ENCODE measurements around the gene ELOVL3.

Gene ELOVL3

GRCh38 chr10:102230861-102231356 lies 4.8 kb downstream of the ELOVL3 start:
- H3K36me3 ChIP-seq (replicated peaks in 1 of 2; ENCODE audit: control insufficient read depth in 2 of 2, insufficient read depth in 2 of 2, low read length in 2 of 2), result no peaks in the 10 kb centered on the region
- H2BK15ac ChIP-seq (ENCODE audit: low read length), result peak overlapping the region; percentile 49
- H2BK120ac ChIP-seq (ENCODE audit: low read depth, low read length), result no peak overlapping the region
- peak overlapping the region; percentile 75 for H3K9ac ChIP-seq (ENCODE audit: low read depth, low read length, poor library complexity)
- H3K14ac ChIP-seq (ENCODE audit: low read length), result no peak overlapping the region
- peak overlapping the region; percentile 71 for H2AK5ac ChIP-seq (ENCODE audit: low read depth, low read length)
- no peak for DNase-seq (ENCODE audit: low spot score)
- H2BK12ac ChIP-seq (ENCODE audit: low read length), result no peak overlapping the region
- peak overlapping the region; percentile 96 for H3K4me2 ChIP-seq (ENCODE audit: insufficient read depth, low read length, poor library complexity, severe bottlenecking)
- no peak overlapping the region for H4K91ac ChIP-seq (ENCODE audit: low read depth, low read length, poor library complexity)
- H3K4me3 ChIP-seq (ENCODE audit: low read length in 2 of 2), result peak overlapping the region; percentile 31 to 74
- H2AFZ ChIP-seq (ENCODE audit: low read length), result peak overlapping the region; percentile 94
- peaks cover 6 to 9% of the 10 kb centered on the region in 2 donors for H3K4me1 ChIP-seq (ENCODE audit: control insufficient read depth in 2 of 2, insufficient read depth in 1 of 2, low read depth in 1 of 2, low read length in 2 of 2)
- no CpG with 5 or more reads among the region's 52 CpGs for WGBS, 2 donors (ENCODE audit: extremely low coverage in 2 of 2, insufficient read length in 2 of 2, insufficient replicate concordance in 1 of 2)
- H3K18ac ChIP-seq (ENCODE audit: low read length), result peak overlapping the region; percentile 95
- H2BK5ac ChIP-seq (ENCODE audit: low read length), result peak overlapping the region; percentile 82
- H3K23ac ChIP-seq (ENCODE audit: low read depth, low read length, poor library complexity), result peak overlapping the region; percentile 62
- H3K27me3 ChIP-seq (ENCODE audit: control insufficient read depth in 3 of 3, insufficient read depth in 3 of 3, low read depth in 1 of 3, low read length in 3 of 3), result peaks cover 16 to 89% (median 74%) of the 10 kb centered on the region in 3 experiments
- H3K79me1 ChIP-seq (ENCODE audit: low read depth, low read length), result no peaks in the 10 kb centered on the region
- H3K27ac ChIP-seq (replicated peaks; ENCODE audit: low read length), result no peak overlapping the region
- peaks cover 0 to 3% of the 10 kb centered on the region in 2 donors for H3K9me3 ChIP-seq (replicated peaks in 1 of 2; ENCODE audit: control insufficient read depth in 2 of 2, insufficient read depth in 1 of 2, low read depth in 1 of 2, low read length in 2 of 2)
- no peak overlapping the region for H4K8ac ChIP-seq (ENCODE audit: low read depth, low read length)
- H3K4ac ChIP-seq (ENCODE audit: low read length), result no peak overlapping the region

- Histone ChIP-seq H3K36me3 (replicated peaks in 1 of 2; ENCODE audit: control insufficient read depth in 2 of 2, insufficient read depth in 2 of 2, low read length in 2 of 2) (no peaks in the 10 kb centered on the region), H3K27me3 (ENCODE audit: control insufficient read depth in 3 of 3, insufficient read depth in 3 of 3, low read depth in 1 of 3, low read length in 3 of 3) (peaks cover 15 to 92% (median 72%) of the 10 kb centered on the region in 3 experiments), H3K79me1 (ENCODE audit: low read depth, low read length) (no peaks in the 10 kb centered on the region), H3K4ac (ENCODE audit: low read length) (no peak overlapping the region), H2BK12ac (ENCODE audit: low read length) (no peak overlapping the region), H3K23ac (ENCODE audit: low read depth, low read length, poor library complexity) (peak overlapping the region; percentile 89), H3K27ac (replicated peaks; ENCODE audit: low read length) (no peak overlapping the region), H2AK5ac (ENCODE audit: low read depth, low read length) (peak overlapping the region; percentile 71), H2AFZ (ENCODE audit: low read length) (peak overlapping the region; percentile 94), H3K9me3 (replicated peaks in 1 of 2; ENCODE audit: control insufficient read depth in 2 of 2, insufficient read depth in 1 of 2, low read depth in 1 of 2, low read length in 2 of 2) (peaks cover 0 to 1% of the 10 kb centered on the region in 2 donors), H2BK5ac (ENCODE audit: low read length) (no peak overlapping the region), H3K18ac (ENCODE audit: low read length) (peak overlapping the region; percentile 81), H3K14ac (ENCODE audit: low read length) (no peak overlapping the region), H3K9ac (ENCODE audit: low read depth, low read length, poor library complexity) (no peak overlapping the region), H2BK15ac (ENCODE audit: low read length) (no peak overlapping the region), H3K4me3 (ENCODE audit: low read length in 2 of 2) (peak overlapping the region; percentile 31 to 74), H3K4me1 (ENCODE audit: control insufficient read depth in 2 of 2, insufficient read depth in 1 of 2, low read depth in 1 of 2, low read length in 2 of 2) (peaks cover 6 to 9% of the 10 kb centered on the region in 2 donors), H4K8ac (ENCODE audit: low read depth, low read length) (peak overlapping the region; percentile 54), H4K91ac (ENCODE audit: low read depth, low read length, poor library complexity) (no peak overlapping the region), H3K4me2 (ENCODE audit: insufficient read depth, low read length, poor library complexity, severe bottlenecking) (peak overlapping the region; percentile 96), H2BK120ac (ENCODE audit: low read depth, low read length) (no peak overlapping the region)
- no CpG with 5 or more reads among the region's 76 CpGs for WGBS, 2 donors (ENCODE audit: extremely low coverage in 2 of 2, insufficient read length in 2 of 2, insufficient replicate concordance in 1 of 2)
- no peak for DNase-seq (ENCODE audit: low spot score)
Observed at GRCh38 chr10:102231357-102232318, 5.5 kb downstream of the ELOVL3 start.

GRCh38 chr10:102233997-102234396 lies 7.9 kb downstream of the ELOVL3 start:
- no peaks in the 10 kb centered on the region for H3K36me3 ChIP-seq (replicated peaks in 1 of 2; ENCODE audit: control insufficient read depth in 2 of 2, insufficient read depth in 2 of 2, low read length in 2 of 2)
- H2AK5ac ChIP-seq (ENCODE audit: low read depth, low read length), result no peak overlapping the region
- H4K8ac ChIP-seq (ENCODE audit: low read depth, low read length), result no peak overlapping the region
- DNase-seq (ENCODE audit: low spot score), result no peak
- peaks cover 6 to 9% of the 10 kb centered on the region in 2 donors for H3K4me1 ChIP-seq (ENCODE audit: control insufficient read depth in 2 of 2, insufficient read depth in 1 of 2, low read depth in 1 of 2, low read length in 2 of 2)
- no peak overlapping the region for H2BK12ac ChIP-seq (ENCODE audit: low read length)
- H2BK15ac ChIP-seq (ENCODE audit: low read length), result no peak overlapping the region
- no peaks in the 10 kb centered on the region for H3K9me3 ChIP-seq (replicated peaks in 1 of 2; ENCODE audit: control insufficient read depth in 2 of 2, insufficient read depth in 1 of 2, low read depth in 1 of 2, low read length in 2 of 2)
- H3K4me3 ChIP-seq (ENCODE audit: low read length in 2 of 2), result no peak overlapping the region
- no peak overlapping the region for H3K23ac ChIP-seq (ENCODE audit: low read depth, low read length, poor library complexity)
- H2BK120ac ChIP-seq (ENCODE audit: low read depth, low read length), result no peak overlapping the region
- no peak overlapping the region for H3K4me2 ChIP-seq (ENCODE audit: insufficient read depth, low read length, poor library complexity, severe bottlenecking)
- H3K18ac ChIP-seq (ENCODE audit: low read length), result no peak overlapping the region
- no peak overlapping the region for H2BK5ac ChIP-seq (ENCODE audit: low read length)
- WGBS, 2 donors (ENCODE audit: extremely low coverage in 2 of 2, insufficient read length in 2 of 2, insufficient replicate concordance in 1 of 2), result no CpG with 5 or more reads among the region's 1 CpG
- H2AFZ ChIP-seq (ENCODE audit: low read length), result no peak overlapping the region
- H3K14ac ChIP-seq (ENCODE audit: low read length), result no peak overlapping the region
- H3K79me1 ChIP-seq (ENCODE audit: low read depth, low read length), result no peaks in the 10 kb centered on the region
- no peak overlapping the region for H4K91ac ChIP-seq (ENCODE audit: low read depth, low read length, poor library complexity)
- H3K27ac ChIP-seq (replicated peaks; ENCODE audit: low read length), result no peak overlapping the region
- H3K27me3 ChIP-seq (ENCODE audit: control insufficient read depth in 3 of 3, insufficient read depth in 3 of 3, low read depth in 1 of 3, low read length in 3 of 3), result peaks cover 11 to 91% (median 64%) of the 10 kb centered on the region in 3 experiments
- no peak overlapping the region for H3K4ac ChIP-seq (ENCODE audit: low read length)
- H3K9ac ChIP-seq (ENCODE audit: low read depth, low read length, poor library complexity), result no peak overlapping the region

Data from neuronal stem cell (in vitro differentiated cells).